ENCODE results near the gene ZCCHC2. TPM values are rescaled to one million over a fixed set of nuclear protein-coding genes. Genes with fewer than 3 reads are reported as not detected.
A peak's percentile ranks its signal among the peaks of the same experiment; 100 is the strongest.

The ZCCHC2 gene
- total and polyA plus RNA-seq, 12 donors: 4.7 to 53.3 (median 18.0) TPM

GRCh38 chr18:62607708-62608428 lies 85.0 kb downstream of the ZCCHC2 start:
- intact Hi-C loops (cut with DNase I): no loop called here
- H3K4me3 ChIP-seq: no peak overlapping the region
- no peaks in the 10 kb centered on the region for H3K27me3 ChIP-seq
- WGBS, 4 donors: 93 to 98% (median 95%) methylated on average over 7 to 9 of the region's 9 CpGs
- no peaks in the 10 kb centered on the region for H3K36me3 ChIP-seq (replicated peaks in 1 of 2)
- H3K9me3 ChIP-seq (replicated peaks in 1 of 3): no peaks in the 10 kb centered on the region
- H3K27ac ChIP-seq: no peak overlapping the region
- peaks cover 0 to 12% of the 10 kb centered on the region in 2 donors for H3K4me1 ChIP-seq (replicated peaks in 1 of 2)
- TF ChIP-seq CTCF (IDR thresholded peaks at IDR 0.05) (no peak), POLR2A (IDR thresholded peaks at IDR 0.05) (no peak)
- no peak for DNase-seq

- 80 to 86% (median 84%) methylated on average over 2 of the region's 2 CpGs for WGBS, 4 donors
- intact Hi-C loops (cut with DNase I): no loop called here
- H3K4me3 ChIP-seq: no peak overlapping the region
Observed at GRCh38 chr18:62609764-62610163, 86.9 kb downstream of the ZCCHC2 start.

GRCh38 chr18:62610351-62610700 lies 87.5 kb downstream of the ZCCHC2 start:
- Histone ChIP-seq H3K27ac (no peak overlapping the region), H3K27me3 (no peaks in the 10 kb centered on the region), H3K4me3 (peak overlapping the region in 1 of 4 donors; percentile 45), H3K9me3 (replicated peaks in 1 of 3) (no peaks in the 10 kb centered on the region), H3K4me1 (replicated peaks in 1 of 2) (peaks cover 0 to 12% of the 10 kb centered on the region in 2 donors), H3K36me3 (replicated peaks in 1 of 2) (no peaks in the 10 kb centered on the region)
- intact Hi-C loops (cut with DNase I): no loop called here
- no peak for TF ChIP-seq POLR2A (IDR thresholded peaks at IDR 0.05)
- no peak for DNase-seq
- WGBS, 4 donors: 48 to 68% (median 59%) methylated on average over 3 of the region's 3 CpGs

More at GRCh38 chr18:62609764-62610163, 86.9 kb downstream of the ZCCHC2 start:
- H3K27me3 ChIP-seq: no peaks in the 10 kb centered on the region
- H3K36me3 ChIP-seq (replicated peaks in 1 of 2): no peaks in the 10 kb centered on the region
- no peaks in the 10 kb centered on the region for H3K9me3 ChIP-seq (replicated peaks in 1 of 3)
- peaks cover 0 to 12% of the 10 kb centered on the region in 2 donors for H3K4me1 ChIP-seq (replicated peaks in 1 of 2)
- DNase-seq: no peak
- TF ChIP-seq CTCF (IDR thresholded peaks at IDR 0.05) (no peak), POLR2A (IDR thresholded peaks at IDR 0.05) (no peak)
- no peak overlapping the region for H3K27ac ChIP-seq

GRCh38 chr18:62610701-62611411 lies 88.0 kb downstream of the ZCCHC2 start:
- WGBS, 4 donors: 25 to 34% (median 30%) methylated on average over 19 to 24 of the region's 24 CpGs
- H3K27ac ChIP-seq: no peak overlapping the region
- peak in 2 of 7 donors; percentile 13 to 35 for DNase-seq
- no peaks in the 10 kb centered on the region for H3K27me3 ChIP-seq
- peak overlapping the region in 1 of 4 donors; percentile 45 for H3K4me3 ChIP-seq
- no peaks in the 10 kb centered on the region for H3K36me3 ChIP-seq (replicated peaks in 1 of 2)
- no peaks in the 10 kb centered on the region for H3K9me3 ChIP-seq (replicated peaks in 1 of 3)
- H3K4me1 ChIP-seq (replicated peaks in 1 of 2): peaks cover 0 to 12% of the 10 kb centered on the region in 2 donors
- intact Hi-C loops (cut with DNase I): no loop called here
- TF ChIP-seq CTCF (IDR thresholded peaks at IDR 0.05): no peak
- TF ChIP-seq POLR2A (IDR thresholded peaks at IDR 0.05): no peak
